Measurements from ENCODE around the gene RPS6KB2.
"Not testable (repeated sequence)": the region's sequence is repeated elsewhere in the genome, so short reads cannot be mapped to it uniquely, and the experiment has no call there.

Gene RPS6KB2

DNA sequence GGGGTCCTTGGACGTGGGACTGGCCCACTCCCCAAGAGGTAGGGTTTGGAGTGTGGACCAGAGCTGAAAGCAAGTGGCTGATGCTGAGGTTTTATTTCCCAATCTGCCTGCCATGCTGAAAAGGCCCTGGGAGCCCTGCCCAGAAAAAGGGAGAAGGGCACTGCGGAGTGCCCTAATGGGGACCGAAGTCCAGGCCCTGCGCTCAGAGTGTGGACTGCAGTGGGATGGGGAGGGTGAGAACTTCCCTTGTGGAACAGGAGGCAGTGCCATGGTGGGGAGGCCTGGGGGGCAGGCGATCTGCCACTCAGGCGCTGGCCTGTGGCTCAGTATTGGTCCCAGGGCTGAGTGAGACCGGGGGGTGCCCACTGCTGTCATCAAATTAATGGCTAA, 19.9 kb downstream of the RPS6KB2 start:
- no peak for DNase-seq

DNA sequence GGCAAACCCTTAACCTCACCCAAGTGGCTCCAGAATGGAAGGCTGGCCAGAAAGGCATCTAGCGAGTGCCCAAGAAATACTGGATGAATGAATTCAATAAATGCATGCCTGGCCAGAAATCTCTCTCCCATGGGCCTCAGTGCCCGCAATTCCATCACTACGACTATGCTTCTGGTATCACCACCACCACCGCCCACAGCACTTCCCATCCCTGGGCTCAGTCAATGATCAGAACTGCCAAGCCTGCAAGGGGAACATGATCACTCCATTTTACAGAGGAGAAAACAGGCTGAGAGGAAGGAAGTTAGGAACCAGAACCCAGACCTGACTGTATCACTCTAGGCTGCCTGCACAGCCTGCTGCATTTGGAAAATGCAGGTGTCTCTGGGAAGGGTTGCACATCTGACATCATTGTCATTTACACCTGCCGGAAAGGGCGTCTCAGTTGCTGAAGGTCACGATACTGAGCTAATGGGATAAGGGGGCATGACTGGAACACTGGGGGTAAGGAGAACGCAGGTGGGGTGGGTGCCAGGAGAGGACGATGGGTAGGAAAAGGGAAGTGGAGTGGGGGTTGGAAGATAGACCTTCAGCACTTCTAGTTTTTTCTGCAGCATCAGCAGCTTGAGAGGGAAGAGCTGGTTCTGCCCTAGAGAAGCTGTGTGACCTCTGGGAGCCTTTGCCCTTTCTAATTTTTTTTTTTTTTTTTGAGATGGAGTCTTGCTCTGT, 21.0 kb downstream of the RPS6KB2 start:
- no peak for DNase-seq

DNA sequence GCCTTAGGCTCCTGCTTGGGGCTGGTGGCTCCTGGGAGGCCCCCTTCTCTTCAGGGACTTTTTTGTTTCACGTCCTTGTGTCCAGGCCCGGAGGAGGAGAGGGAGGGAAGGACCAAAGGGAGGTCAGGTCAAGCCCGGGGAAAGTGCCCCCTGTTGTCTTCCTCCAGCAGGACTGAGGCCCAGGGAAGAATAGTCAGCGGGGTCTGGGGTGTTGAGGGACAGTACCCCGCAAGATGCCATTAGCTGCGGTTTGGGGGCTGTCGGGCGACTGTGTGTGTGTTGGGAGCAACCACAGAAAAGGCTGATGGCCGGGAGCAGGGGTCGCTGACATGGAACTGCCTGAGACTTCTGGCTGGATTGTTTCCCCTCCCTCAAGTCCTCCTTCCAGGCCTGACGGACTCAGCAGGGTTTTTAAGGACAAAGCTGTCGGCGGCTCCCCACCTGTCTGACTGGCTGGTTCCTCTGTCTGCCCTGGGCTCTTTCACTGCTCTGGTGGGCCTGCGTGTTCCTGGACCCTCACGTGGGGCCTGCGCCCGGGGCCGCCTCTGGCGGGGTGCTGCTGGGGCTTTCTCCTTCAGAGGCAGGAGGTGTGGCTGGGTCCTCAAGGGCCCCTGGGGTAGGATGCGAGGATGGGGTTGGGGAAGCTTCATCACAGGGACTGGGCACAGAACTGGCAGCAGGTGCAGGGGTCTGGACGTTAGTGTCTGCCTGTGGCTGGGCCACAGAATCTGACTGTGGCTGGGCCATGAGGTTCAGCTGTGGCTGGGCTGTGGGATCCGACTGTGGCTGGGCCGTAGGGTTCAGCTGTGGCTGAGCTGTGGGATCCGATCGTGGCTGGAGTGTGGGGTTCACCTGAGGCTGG, 22.7 kb downstream of the RPS6KB2 start:
- no peak for DNase-seq

GRCh38 chr11:67451658-67451976, 23.3 kb downstream of the RPS6KB2 start:
- DNase-seq, result no peak

DNA sequence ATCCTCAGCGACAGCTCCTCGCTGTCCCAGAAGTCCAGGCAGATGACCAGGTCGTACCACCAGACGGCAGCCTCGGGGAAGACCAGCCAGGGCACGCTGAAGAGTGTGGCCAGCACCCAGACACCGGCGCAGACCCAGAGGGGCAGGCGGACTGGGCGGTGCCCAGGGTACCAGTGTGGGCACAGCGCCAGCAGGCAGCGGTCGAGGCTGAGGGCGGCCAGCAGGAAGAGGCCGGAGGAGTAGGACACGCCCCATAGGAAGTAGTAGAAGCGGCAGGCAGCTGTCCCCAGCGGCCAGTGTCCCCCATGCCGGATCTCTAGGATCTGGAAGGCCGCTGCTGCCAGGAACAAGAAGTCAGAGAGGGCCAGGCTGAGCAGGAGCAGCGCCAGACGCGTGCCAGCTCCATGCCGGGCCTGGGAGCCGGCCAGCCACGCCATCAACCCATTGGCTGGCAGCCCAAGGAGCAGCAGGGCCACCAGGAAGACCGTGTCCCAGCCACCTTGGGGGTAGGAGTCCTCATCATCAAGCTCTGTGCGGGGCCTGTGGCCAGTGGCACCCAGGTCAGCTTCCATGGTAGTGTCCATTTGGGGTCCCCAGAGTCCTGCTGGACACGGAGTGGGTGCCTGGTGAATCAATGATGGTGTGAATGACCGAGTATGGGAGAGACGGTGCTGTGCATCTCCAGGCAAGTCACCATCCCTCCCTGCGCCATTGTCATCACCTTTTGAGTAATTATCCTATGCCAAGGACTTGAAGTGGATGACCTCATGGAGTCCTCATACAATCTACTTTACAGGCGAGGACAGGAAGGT, 24.1 kb downstream of the RPS6KB2 start, which contains the start of gene GPR152:
Gene GPR152, minus strand, starts transcription at position 589 of the 812 bp plus-strand sequence. Its CDS starts 5 bp downstream, at position 584.
- no peak for DNase-seq

GRCh38 chr11:67453816-67454732, 25.8 kb downstream of the RPS6KB2 start:
- DNase-seq, result no peak

GRCh38 chr11:67455054-67455453, 26.8 kb downstream of the RPS6KB2 start, which contains the start of gene CABP4:
CABP4 (plus strand) TSS chr11:67455354; CDS start chr11:67455424, 70 bp downstream.
- DNase-seq, result no peak

DNA sequence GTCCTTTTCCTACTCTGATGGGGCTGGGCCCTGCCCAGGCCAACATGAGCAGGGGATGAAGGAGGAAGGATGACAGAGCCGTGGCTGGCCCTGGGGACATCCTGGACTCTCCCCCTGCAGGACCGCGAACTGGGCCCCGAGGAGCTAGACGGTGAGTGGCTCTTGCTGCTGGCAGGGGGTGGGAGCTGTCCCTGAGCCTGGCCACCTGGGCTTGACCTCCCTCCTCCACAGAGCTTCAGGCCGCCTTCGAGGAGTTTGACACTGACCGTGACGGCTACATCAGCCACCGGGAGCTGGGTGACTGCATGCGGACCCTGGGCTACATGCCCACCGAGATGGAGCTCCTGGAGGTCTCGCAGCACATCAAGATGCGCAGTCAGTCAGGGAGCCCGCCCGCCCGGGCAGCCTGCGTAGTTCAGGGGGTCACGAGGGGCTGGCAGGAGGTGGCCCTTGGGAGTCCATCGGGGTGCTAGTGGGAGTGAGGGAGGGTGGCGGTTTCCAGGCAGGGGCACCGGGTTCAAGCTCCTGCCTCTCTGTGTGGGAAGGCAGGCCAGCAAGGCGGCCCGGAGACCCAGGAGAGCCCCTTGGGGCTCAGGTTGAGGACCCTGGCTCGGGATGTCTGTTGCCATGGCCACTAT, 27.9 kb downstream of the RPS6KB2 start:
- DNase-seq, result no peak

DNA sequence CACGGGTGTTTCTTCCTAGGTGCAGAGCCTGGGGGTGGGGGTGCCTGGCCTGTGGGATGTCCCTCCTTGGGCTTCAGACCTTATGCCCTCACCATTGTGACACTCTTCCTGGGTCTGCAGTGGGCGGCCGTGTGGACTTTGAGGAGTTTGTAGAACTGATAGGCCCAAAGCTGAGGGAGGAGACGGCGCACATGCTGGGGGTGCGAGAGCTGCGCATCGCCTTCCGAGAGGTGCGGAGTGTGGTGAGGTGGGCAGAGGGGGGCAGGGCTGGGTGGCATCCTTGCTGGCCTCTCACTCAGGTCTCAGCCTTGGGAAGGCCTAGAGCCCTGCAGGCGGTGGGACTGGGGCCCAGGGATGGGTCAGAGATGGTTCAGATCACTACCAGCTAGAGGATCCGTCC, 29.2 kb downstream of the RPS6KB2 start:
- DNase-seq, result no peak

- no peak for DNase-seq
Observed at GRCh38 chr11:67458266-67458665, 30.0 kb downstream of the RPS6KB2 start.

GRCh38 chr11:67463186-67463585, 34.9 kb downstream of the RPS6KB2 start:
- no peak for DNase-seq

DNA sequence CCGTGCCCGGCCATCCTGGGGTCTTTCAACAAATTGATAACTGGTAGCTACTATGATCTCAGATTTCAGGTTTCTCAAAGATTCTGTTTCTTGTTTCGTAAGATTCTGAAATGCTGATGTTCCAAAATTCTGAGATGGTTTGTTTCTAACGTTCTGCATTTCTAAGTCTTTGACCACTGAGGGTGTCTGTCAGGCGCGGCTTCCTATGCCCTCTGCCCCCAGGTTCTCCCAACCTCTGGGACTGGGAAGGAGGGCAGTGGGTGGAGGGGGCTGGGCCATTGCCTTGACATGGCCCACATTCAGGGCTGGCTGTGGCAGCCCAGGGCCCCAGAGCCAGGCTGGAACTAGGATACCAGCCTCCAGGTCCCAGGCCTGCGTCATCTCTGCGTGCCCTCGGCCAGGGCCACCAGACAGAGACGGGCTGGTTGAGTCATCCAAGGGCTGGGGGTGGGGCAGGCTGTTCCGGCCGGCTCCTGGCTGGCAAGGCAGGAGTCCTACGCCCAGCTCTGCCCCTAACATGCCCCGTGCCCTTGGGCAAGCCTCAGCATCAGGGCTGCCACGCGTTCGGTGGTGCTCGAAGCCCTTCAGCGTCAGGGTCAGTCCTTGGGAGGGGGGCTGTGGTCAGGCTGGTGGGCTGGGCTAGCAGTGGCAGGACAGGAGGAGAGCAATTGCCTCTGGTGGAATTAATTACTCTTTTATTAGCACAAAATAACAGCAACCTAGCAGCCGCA, 35.6 kb downstream of the RPS6KB2 start:
- no peak for DNase-seq

- peak; percentile 89 for DNase-seq
Observed at GRCh38 chr11:67464411-67465188, 36.3 kb downstream of the RPS6KB2 start.

DNA sequence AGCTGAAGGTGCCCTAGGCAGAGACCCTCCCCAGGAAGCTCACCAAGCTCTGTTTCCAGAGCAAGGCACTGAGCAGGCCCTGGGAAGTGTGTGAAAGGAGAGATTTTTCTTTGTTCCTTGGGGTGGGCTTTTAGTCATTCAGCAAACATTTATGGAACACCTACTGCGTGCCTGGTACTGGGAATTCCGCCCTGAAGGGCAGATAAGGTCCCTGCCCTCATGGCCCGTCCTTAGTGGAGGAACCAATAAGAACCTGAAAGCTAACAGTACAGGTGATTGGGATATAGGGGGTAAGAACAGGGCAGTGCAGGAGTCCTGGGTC, 36.9 kb downstream of the RPS6KB2 start:
- DNase-seq, result no peak

GRCh38 chr11:67465530-67465929, 37.2 kb downstream of the RPS6KB2 start:
- not testable (repeated sequence) for DNase-seq

DNA sequence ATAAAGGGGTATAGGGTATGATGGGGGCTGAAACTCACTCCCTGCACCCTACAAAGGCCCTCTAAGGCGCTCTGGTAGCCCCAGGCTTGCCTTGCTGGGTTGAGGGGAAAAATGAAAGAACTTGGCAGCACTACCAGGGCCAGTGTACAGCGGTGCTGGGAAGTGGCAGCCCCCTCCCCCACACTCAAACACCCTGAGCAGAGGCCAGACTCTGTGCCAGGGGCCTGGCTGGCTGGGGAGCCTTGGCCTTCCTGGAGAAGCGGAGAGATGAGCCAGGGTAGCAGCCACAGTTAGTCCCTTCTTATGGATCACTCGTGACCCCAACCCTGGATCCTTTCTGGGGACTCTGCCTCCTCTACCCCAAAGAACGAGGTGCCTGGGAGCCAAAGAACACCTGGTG, 38.1 kb downstream of the RPS6KB2 start:
- no peak for DNase-seq

DNA sequence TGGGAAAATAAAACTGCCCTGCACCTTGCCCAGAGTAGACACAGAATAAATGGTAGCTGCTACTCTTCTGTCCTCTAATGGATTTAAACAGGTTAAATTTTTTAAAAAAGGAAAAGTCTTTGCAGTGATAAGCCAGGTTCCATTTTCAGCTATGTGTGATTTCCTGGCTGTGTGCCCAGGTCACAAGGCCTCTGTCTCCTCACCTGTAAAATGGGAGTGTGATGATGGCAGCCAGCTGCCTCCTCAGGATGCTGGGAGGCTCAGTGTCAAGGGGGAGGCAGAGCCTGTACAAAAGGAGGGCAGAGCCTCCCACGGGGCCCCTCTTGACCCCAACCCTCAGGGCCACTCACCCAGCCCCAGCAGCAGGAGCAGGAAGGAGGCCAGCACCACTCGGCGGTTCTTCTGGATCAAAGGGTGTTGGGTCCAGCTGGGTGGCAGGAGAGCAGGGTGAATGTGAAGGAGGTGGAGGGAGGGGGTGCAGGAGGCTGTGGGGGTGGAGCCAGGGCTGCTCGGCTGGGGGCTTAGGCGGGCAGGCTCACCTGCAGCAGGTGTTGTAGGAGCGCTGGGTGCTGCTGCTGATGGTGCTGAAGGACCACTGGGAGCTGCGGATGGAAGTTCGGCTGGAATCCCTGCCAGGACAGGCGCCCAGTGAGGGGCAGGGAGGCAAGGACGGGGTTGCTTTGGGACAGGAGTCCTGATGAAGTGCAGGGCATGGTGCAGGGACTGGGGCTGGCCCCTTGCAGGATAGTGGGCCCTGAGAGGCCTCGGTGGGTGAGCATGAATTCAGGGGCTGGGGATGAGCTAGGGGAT, 38.9 kb downstream of the RPS6KB2 start:
- no peak for DNase-seq

DNA sequence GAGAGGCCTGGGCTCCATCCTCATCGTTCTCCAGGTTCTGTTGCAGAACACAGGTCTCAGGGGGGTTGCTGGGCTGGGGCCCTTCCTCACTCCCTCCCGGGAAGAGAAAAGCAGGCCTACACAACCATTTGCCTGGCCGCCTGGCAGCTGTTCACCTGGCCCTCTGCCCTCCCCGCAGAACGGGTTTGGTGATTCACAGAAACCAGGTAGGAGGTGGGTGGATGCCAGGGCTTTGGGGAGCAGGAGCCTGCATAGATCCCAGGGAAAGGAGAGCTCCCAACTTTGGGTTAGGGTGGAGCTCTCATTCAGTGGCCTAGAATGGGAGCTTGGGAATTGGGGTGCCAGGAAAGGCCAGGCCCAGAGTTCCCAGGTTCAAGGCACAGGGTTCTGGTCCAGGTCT, 39.8 kb downstream of the RPS6KB2 start:
- DNase-seq, result no peak

GRCh38 chr11:67468456-67468758, 40.1 kb downstream of the RPS6KB2 start:
- DNase-seq, result no peak
